ENCODE results near the gene SERPINE3.

The SERPINE3 gene

DNA sequence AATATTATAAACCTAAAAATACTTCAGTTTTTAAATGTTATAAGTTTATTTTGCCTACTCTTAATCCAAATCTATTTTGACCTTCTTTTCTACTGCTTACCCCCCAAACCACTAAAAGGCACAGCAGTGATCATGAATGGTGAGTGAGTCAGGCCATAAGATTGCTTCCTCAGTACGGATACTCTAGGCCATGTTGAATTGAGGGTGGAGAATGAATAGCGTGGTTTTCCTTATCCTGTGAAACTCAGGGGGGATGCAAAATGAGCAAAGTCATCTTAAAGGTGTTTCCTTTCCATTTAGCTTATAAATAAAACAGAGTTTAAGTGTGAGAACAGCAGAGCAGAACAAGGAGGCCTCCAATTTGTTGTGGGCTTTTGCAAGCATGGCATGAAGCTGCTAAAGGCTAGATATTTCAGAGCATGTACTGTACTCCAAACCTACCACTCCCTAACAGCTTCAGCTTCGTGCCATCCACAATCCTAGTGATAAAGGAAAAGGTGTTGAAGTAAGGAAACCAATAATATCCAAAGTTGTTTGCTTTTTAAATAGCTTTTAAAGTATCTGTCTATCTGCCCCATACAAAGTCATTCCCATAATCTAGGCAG, 25.0 kb downstream of the SERPINE3 start:
- Histone ChIP-seq H3K27me3 (ENCODE audit: low read depth, low read length) (no peaks in the 10 kb centered on the region), H3K27ac (ENCODE audit: low read length) (no peak overlapping the region), H3K36me3 (ENCODE audit: control insufficient read depth in 1 of 2, insufficient read depth in 2 of 2, low read length in 2 of 2) (peaks cover 31 to 39% of the 10 kb centered on the region in 2 donors), H3K4me3 (ENCODE audit: low read depth in 1 of 2, low read length in 2 of 2) (no peak overlapping the region), H3K9me3 (ENCODE audit: control insufficient read depth in 1 of 2, low read length in 2 of 2) (no peaks in the 10 kb centered on the region), H3K4me1 (ENCODE audit: control insufficient read depth in 1 of 2, insufficient read depth in 2 of 2, low read length in 2 of 2) (no peaks in the 10 kb centered on the region)

DNA sequence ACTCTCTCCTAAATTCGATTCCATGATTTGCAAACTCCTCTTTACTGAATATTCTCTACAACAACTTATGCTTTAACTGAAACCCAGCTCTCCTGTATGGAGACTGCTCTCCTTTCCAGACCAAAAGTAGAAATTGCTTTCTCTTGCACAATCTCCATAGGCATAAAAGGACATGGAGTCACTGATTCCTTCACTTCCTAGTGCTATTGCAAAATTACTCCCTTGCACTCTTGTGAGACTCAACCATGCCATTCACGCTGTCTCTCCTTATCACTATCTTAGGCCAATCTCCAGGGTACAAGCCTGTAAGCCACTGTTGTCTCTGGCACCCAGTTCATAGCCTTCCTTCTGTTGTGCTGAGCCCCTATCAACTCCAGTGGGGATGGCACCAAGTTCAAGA, 30.6 kb downstream of the SERPINE3 start:
- Histone ChIP-seq H3K27ac (ENCODE audit: low read length) (no peak overlapping the region), H3K9me3 (ENCODE audit: control insufficient read depth in 1 of 2, low read length in 2 of 2) (no peaks in the 10 kb centered on the region), H3K27me3 (ENCODE audit: low read depth, low read length) (no peaks in the 10 kb centered on the region), H3K4me3 (ENCODE audit: low read depth in 1 of 2, low read length in 2 of 2) (no peak overlapping the region), H3K36me3 (ENCODE audit: control insufficient read depth in 1 of 2, insufficient read depth in 2 of 2, low read length in 2 of 2) (peaks cover 38 to 52% of the 10 kb centered on the region in 2 donors), H3K4me1 (ENCODE audit: control insufficient read depth in 1 of 2, insufficient read depth in 2 of 2, low read length in 2 of 2) (no peaks in the 10 kb centered on the region)

DNA sequence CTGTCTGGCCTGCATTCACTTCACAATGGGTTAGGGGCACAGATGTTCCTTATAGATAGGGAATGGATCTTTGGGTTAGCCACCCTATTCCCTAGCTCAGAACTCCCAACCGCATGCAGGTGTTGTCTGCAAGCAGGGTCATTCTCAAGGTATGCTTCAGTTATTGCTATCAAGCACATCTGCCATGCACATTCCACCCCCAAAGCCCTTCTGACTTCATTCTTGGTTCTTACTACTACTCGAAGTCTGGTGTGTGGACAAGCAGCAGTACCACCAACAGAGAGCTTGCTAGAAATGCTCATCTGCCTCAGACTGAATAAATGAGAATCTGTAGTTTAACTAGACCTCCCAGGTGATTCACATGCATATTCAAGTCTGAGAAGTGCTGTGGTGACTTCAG, 31.3 kb downstream of the SERPINE3 start:
- Histone ChIP-seq H3K4me3 (ENCODE audit: low read depth in 1 of 2, low read length in 2 of 2) (no peak overlapping the region), H3K4me1 (ENCODE audit: control insufficient read depth in 1 of 2, insufficient read depth in 2 of 2, low read length in 2 of 2) (no peaks in the 10 kb centered on the region), H3K27ac (ENCODE audit: low read length) (no peak overlapping the region), H3K36me3 (ENCODE audit: control insufficient read depth in 1 of 2, insufficient read depth in 2 of 2, low read length in 2 of 2) (peaks cover 42 to 54% of the 10 kb centered on the region in 2 donors), H3K9me3 (ENCODE audit: control insufficient read depth in 1 of 2, low read length in 2 of 2) (no peaks in the 10 kb centered on the region), H3K27me3 (ENCODE audit: low read depth, low read length) (no peaks in the 10 kb centered on the region)

DNA sequence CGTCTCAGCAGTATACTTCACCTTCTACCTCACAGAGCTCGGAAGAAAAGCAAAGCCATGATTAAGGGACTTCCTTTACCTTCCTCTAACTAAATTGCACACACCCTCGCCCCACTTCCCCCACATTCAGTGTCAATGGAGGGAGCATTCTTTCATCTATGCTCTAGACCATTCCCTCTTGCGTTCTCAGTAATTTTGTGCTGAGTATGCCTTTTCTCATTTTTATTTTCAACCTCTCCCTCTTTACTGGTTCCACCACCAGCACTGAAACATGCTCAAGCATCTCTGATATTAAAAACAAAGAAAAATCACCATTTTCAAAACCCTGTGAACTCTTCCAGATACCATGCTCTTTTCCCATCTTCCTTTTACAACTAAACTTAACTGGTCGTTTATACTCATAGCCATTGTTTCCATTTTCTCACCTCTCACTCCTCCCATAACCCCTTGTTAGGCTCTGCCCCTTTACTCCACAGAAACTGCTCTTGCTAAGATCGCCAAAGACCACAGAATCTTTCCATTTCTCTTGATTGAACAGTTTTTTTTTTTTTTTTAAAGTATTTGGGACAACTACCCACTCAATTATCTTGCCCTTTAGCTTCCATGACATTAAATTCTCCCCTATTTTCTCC, 32.4 kb downstream of the SERPINE3 start:
- no peak overlapping the region for H3K4me3 ChIP-seq (ENCODE audit: low read depth in 1 of 2, low read length in 2 of 2)
- H3K27ac ChIP-seq (ENCODE audit: low read length): no peak overlapping the region
- H3K27me3 ChIP-seq (ENCODE audit: low read depth, low read length): no peaks in the 10 kb centered on the region
- H3K4me1 ChIP-seq (ENCODE audit: control insufficient read depth in 1 of 2, insufficient read depth in 2 of 2, low read length in 2 of 2): no peaks in the 10 kb centered on the region
- peaks cover 44 to 52% of the 10 kb centered on the region in 2 donors for H3K36me3 ChIP-seq (ENCODE audit: control insufficient read depth in 1 of 2, insufficient read depth in 2 of 2, low read length in 2 of 2)
- no peaks in the 10 kb centered on the region for H3K9me3 ChIP-seq (ENCODE audit: control insufficient read depth in 1 of 2, low read length in 2 of 2)

DNA sequence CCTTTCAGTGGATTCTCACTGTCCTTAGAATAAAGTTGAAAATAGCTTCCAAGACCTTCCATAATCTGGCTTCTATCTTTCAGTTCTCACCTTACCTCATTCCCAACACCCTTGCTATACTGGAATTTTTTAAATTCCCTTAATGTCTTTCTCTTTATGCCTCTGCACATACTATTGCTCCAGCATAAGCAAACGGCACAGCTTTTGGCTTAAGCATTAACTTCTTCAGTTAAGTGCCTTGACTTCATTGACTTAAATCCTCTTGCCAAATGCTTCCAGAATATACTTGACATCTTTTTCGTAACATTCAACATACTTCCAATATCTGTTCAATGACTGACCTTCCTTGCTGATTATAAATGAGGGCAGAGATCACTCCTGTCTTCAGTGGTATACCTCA, 34.0 kb downstream of the SERPINE3 start:
- Histone ChIP-seq H3K36me3 (ENCODE audit: control insufficient read depth in 1 of 2, insufficient read depth in 2 of 2, low read length in 2 of 2) (peaks cover 45 to 52% of the 10 kb centered on the region in 2 donors), H3K9me3 (ENCODE audit: control insufficient read depth in 1 of 2, low read length in 2 of 2) (no peaks in the 10 kb centered on the region), H3K27ac (ENCODE audit: low read length) (no peak overlapping the region), H3K27me3 (ENCODE audit: low read depth, low read length) (no peaks in the 10 kb centered on the region), H3K4me3 (ENCODE audit: low read depth in 1 of 2, low read length in 2 of 2) (no peak overlapping the region), H3K4me1 (ENCODE audit: control insufficient read depth in 1 of 2, insufficient read depth in 2 of 2, low read length in 2 of 2) (no peaks in the 10 kb centered on the region)

- Histone ChIP-seq H3K4me1 (ENCODE audit: control insufficient read depth in 1 of 2, insufficient read depth in 2 of 2, low read length in 2 of 2) (no peaks in the 10 kb centered on the region), H3K9me3 (ENCODE audit: control insufficient read depth in 1 of 2, low read length in 2 of 2) (no peaks in the 10 kb centered on the region), H3K4me3 (ENCODE audit: low read depth in 1 of 2, low read length in 2 of 2) (no peak overlapping the region), H3K36me3 (ENCODE audit: control insufficient read depth in 1 of 2, insufficient read depth in 2 of 2, low read length in 2 of 2) (peaks cover 21 to 27% of the 10 kb centered on the region in 2 donors), H3K27ac (ENCODE audit: low read length) (no peak overlapping the region), H3K27me3 (ENCODE audit: low read depth, low read length) (no peaks in the 10 kb centered on the region)
Observed at GRCh38 chr13:51380269-51380668, 40.8 kb downstream of the SERPINE3 start.

DNA sequence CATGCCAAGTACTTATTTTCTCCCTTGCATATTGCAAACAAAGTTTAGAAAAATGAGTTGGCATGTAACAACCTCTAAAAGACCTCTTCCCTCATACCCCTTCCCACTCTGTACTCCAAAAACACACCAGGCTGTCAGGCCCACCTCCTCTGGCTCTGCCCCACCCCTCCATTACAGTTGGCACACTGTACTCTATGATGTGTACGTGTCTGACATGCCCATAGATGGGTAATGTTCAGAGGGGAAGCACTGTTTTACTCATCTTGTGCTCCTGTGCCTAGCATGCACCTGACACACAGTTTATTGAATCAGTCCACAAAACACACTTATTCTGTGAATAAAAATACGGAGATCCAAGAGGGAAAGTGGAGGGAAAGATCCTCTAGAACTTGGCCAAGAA, 45.6 kb downstream of the SERPINE3 start:
- Histone ChIP-seq H3K27me3 (ENCODE audit: low read depth, low read length) (no peaks in the 10 kb centered on the region), H3K27ac (ENCODE audit: low read length) (no peak overlapping the region), H3K4me3 (ENCODE audit: low read depth in 1 of 2, low read length in 2 of 2) (no peak overlapping the region), H3K36me3 (ENCODE audit: control insufficient read depth in 1 of 2, insufficient read depth in 2 of 2, low read length in 2 of 2) (peaks cover 5 to 6% of the 10 kb centered on the region in 2 donors), H3K9me3 (ENCODE audit: control insufficient read depth in 1 of 2, low read length in 2 of 2) (no peaks in the 10 kb centered on the region), H3K4me1 (ENCODE audit: control insufficient read depth in 1 of 2, insufficient read depth in 2 of 2, low read length in 2 of 2) (no peaks in the 10 kb centered on the region)

GRCh38 chr13:51394724-51395123, 55.2 kb downstream of the SERPINE3 start:
- Histone ChIP-seq H3K27ac (ENCODE audit: low read length) (no peak overlapping the region), H3K4me1 (ENCODE audit: control insufficient read depth in 1 of 2, insufficient read depth in 2 of 2, low read length in 2 of 2) (peaks cover 4 to 17% of the 10 kb centered on the region in 2 donors), H3K27me3 (ENCODE audit: low read depth, low read length) (no peaks in the 10 kb centered on the region), H3K9me3 (ENCODE audit: control insufficient read depth in 1 of 2, low read length in 2 of 2) (no peaks in the 10 kb centered on the region), H3K4me3 (ENCODE audit: low read depth in 1 of 2, low read length in 2 of 2) (no peak overlapping the region), H3K36me3 (ENCODE audit: control insufficient read depth in 1 of 2, insufficient read depth in 2 of 2, low read length in 2 of 2) (no peaks in the 10 kb centered on the region)

GRCh38 chr13:51396352-51396751, 56.9 kb downstream of the SERPINE3 start:
- Histone ChIP-seq H3K4me1 (ENCODE audit: control insufficient read depth in 1 of 2, insufficient read depth in 2 of 2, low read length in 2 of 2) (peaks cover 4 to 17% of the 10 kb centered on the region in 2 donors), H3K27ac (ENCODE audit: low read length) (no peak overlapping the region), H3K27me3 (ENCODE audit: low read depth, low read length) (no peaks in the 10 kb centered on the region), H3K4me3 (ENCODE audit: low read depth in 1 of 2, low read length in 2 of 2) (no peak overlapping the region), H3K9me3 (ENCODE audit: control insufficient read depth in 1 of 2, low read length in 2 of 2) (no peaks in the 10 kb centered on the region), H3K36me3 (ENCODE audit: control insufficient read depth in 1 of 2, insufficient read depth in 2 of 2, low read length in 2 of 2) (no peaks in the 10 kb centered on the region)

DNA sequence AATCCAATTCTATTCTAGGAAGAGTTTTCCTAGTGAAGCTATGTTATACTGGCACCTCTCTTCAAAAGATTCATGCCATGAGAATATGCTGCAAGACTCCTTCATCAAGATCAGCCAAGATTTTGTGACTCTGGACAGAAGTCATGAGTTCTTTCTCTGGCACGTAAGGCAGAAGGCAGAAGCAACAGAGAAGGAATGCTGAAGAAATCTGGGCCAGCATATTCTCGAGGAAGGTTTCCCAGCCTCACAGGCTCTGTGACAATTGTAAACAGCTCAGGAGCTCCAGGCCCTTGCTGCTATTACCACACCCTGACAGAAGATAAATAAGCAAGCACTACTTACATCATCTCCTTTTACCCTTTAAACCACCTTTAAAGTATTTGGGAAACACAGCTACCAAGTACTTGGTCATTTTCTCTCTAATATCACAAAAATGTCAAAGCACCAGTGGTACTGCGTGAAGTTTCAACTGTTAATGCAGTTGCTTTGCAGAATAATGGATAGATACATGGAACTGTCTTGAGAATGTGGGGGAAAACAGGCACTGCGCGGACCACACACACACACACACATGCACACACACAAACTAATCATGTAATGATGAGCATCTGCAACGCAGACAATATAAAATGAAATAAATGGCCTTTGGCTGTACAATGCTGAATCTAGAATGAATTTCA, 57.9 kb downstream of the SERPINE3 start:
- Histone ChIP-seq H3K4me1 (ENCODE audit: control insufficient read depth in 1 of 2, insufficient read depth in 2 of 2, low read length in 2 of 2) (peaks cover 4 to 17% of the 10 kb centered on the region in 2 donors), H3K36me3 (ENCODE audit: control insufficient read depth in 1 of 2, insufficient read depth in 2 of 2, low read length in 2 of 2) (no peaks in the 10 kb centered on the region), H3K27ac (ENCODE audit: low read length) (no peak overlapping the region), H3K4me3 (ENCODE audit: low read depth in 1 of 2, low read length in 2 of 2) (no peak overlapping the region), H3K9me3 (ENCODE audit: control insufficient read depth in 1 of 2, low read length in 2 of 2) (no peaks in the 10 kb centered on the region), H3K27me3 (ENCODE audit: low read depth, low read length) (no peaks in the 10 kb centered on the region)

DNA sequence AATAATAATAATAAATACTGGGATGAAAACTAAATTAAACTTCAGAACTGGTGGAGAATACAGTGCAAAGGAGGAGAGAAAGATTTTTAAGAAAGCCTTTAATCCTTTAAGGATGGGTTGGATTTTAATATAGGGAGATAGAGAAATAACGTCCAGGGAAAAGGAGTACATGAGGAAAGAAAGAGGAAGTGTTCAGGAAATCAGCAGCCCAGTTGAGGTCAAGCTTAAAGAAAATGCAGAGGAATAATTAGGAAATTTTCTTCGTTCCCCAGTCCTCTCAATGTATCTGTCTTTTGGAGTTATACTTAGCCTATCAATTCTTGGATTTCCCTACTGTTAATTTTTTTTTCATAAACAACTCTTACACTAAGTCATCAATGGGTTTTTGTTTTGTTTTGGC, 65.7 kb downstream of the SERPINE3 start:
- Histone ChIP-seq H3K27me3 (ENCODE audit: low read depth, low read length) (no peaks in the 10 kb centered on the region), H3K27ac (ENCODE audit: low read length) (no peak overlapping the region), H3K36me3 (ENCODE audit: control insufficient read depth in 1 of 2, insufficient read depth in 2 of 2, low read length in 2 of 2) (no peaks in the 10 kb centered on the region), H3K4me1 (ENCODE audit: control insufficient read depth in 1 of 2, insufficient read depth in 2 of 2, low read length in 2 of 2) (no peaks in the 10 kb centered on the region), H3K9me3 (ENCODE audit: control insufficient read depth in 1 of 2, low read length in 2 of 2) (no peaks in the 10 kb centered on the region), H3K4me3 (ENCODE audit: low read depth in 1 of 2, low read length in 2 of 2) (no peak overlapping the region)

Data from muscle layer of duodenum (tissue), 2 donors.